Caki2 (cell line): ENCODE results near the gene MAML3. TPM values are rescaled to one million over a fixed set of nuclear protein-coding genes. Genes with fewer than 3 reads are reported as not detected.
"Not testable (repeated sequence)": the region's sequence is repeated elsewhere in the genome, so short reads cannot be mapped to it uniquely, and the experiment has no call there.

ENCODE experiments used
- DNase-seq: peaks from one replicate; pipeline ENCODE4 v3.0.0-alpha.2; 2015; ENCODE audit warnings: low read depth
- in situ Hi-C: cut with HindIII; loops from 2 replicates; pipeline ENCODE4 v1.10.0; 2016; ENCODE audit warnings: low sequenced_read_pairs, low pct_unique_long_range_greater_than_20kb, mixed read lengths
- total RNA-seq: library from RNA; depleted of rRNA; stranded (reverse); fragments of >200 nt; shearing (Covaris generic); gene quantifications from 2 replicates; pipeline ENCODE4 v1.2.3, GENCODE V29; 2014; ENCODE audit warnings: low replicate concordance

The MAML3 gene
- total RNA-seq, 1 experiment from 2014 or later, result 0.61 TPM

- peak; percentile 32 for DNase-seq
- in situ Hi-C loops, result no loop called here
Measured at GRCh38 chr4:139969635-139970266, 184.2 kb downstream of the MAML3 start.

GRCh38 chr4:139968831-139969230 is 185.2 kb downstream of the MAML3 start:
- no peak for DNase-seq
- in situ Hi-C loops, result no loop called here

DNA sequence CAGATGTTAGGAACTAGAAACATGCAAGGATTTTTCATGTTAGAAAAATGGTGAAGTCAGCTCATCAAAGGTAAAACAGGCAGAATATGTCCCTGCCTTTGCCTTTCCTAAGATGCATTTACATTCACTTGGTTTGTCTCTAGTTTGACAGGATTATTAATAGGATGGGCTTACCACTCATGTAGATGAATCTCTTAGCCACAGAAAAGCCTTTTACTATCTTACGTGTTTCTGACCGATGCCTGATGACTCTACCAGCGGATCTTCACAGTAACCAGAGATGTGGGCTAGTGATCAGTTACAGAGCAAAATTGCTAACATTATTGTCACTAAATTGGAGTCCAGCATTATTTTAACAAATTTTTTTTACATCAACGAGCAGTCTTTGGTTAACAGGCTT is 187.6 kb downstream of the MAML3 start:
- in situ Hi-C loops, result no loop called here
- DNase-seq, result no peak

- in situ Hi-C loops, result no loop called here
- no peak for DNase-seq
Measured at GRCh38 chr4:139965789-139966188, 188.2 kb downstream of the MAML3 start.

DNA sequence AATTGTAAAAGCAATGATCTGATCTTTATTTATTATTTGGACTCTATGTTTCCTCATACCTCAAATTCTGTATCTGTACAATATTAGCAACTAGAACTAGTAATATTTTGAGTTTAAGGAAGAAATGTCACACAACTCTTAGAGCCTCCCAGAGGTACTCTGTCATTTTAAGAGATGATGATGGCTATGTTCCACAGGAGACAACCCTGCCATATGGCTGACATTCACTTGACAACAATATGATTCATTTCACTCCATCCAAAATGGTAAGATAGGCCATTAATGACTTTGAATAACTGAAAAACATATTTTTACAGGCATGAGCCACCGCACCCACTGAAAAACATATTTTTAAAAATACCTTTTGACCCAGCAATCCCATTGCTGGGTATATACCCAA is 190.3 kb downstream of the MAML3 start:
- in situ Hi-C loops, result no loop called here
- no peak for DNase-seq

GRCh38 chr4:139962130-139962684 is 191.8 kb downstream of the MAML3 start:
- in situ Hi-C loops, result no loop called here

DNA sequence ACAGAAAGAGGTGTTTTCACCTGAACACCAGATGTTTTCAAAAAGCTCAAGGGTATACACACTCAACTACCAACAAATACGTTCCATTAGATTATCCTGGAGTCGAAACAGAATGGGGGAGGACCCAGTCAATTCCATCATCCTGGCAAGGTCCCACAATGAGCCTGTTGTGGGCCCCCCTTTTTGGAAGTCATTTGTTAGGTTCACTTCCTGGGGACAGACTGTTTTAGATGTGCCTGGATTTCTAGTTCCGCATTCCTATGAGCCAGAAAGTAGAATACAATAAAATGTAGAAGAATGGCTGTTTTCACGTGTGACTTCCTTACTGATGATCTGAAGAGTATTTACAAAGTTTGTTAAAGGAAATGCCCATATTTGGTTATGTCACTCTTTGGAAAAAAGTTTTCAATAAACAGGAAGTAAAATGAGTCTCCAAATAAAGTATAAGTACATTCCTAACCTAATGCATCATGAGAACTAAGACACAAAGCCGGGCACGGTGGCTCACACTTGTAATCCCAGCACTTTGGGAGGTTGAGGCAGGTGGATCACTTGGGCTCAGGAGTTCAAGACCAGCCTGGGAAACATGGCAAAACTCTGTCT is 192.5 kb downstream of the MAML3 start:
- DNase-seq, result no peak
- in situ Hi-C loops, result no loop called here

More at GRCh38 chr4:139962130-139962684, 191.8 kb downstream of the MAML3 start:
- no peak for DNase-seq

DNA sequence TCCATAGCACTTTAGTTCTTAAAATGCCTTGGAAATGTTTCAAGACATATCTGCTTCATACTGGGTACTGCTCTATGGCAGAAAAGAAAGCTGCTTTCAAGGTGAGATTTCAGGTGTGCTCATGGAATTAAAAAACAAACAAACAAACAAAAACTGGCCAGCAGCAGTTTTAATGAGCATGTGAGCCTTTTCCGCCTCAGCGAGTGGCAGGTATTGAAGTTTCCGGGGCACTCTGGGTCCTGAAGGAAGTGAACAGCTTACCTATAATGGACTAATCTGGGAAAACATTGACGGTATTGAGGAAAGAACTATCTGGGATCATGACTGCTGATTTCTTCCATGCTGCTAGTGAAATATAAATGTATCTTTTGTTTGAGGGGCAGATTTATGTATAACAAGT is 194.6 kb downstream of the MAML3 start:
- no peak for DNase-seq
- in situ Hi-C loops, result no loop called here

GRCh38 chr4:139958739-139959098 is 195.3 kb downstream of the MAML3 start:
- in situ Hi-C loops, result no loop called here
- DNase-seq, result no peak

DNA sequence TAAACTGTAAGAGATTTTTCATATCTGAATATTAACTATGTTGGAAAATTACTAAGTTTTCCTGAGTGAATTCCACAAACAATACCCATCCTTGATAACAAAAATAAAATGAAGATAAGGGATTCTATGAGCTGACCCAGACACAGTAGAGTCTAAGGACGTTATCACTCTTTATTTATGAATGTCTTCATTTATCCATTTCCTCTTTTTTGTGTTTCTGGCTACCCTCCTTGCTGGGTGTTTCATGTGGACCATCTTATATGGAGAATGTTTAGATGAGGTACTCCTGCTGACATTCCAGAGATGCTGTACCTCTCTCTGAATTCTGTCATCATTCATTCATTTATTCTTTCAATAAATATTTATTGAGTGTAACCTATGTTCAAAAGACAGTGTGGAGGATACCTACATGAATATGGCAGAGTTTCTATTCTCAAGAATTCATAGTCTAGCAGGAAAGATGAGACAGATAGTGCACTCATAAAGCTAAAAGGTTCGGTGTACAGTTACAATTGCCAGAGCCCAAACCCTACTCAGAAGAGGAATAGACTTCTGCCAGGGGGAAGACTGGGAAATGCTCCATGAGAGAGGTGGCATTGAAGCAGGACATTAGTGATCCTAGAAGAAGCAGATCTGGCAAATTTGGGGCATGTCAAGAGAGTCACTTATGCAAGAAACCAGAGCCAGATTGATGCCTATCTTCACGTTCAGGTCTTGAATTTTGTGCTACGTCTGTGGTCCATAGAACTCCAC is 195.8 kb downstream of the MAML3 start:
- DNase-seq, result no peak
- in situ Hi-C loops, result no loop called here

DNA sequence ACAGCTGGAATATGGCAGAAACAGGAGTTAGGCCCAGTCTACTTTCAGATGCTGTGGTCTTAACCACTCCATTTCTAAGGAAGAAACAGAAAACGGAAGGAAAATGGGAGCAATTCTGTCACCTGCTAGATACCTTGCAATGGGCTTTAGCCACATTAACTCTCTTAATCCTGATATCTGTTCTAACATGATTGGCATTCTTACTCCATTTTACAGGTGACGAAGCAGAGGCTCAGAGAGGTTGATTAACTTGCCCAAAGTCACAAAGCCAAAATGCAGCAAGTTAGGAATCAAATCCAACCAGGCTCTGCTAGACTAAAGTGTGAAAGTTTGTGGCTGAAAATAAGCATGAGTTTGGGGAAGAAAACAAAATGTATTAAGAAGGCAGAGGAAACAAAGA is 196.9 kb downstream of the MAML3 start:
- DNase-seq, result no peak
- in situ Hi-C loops, result no loop called here

- no peak for DNase-seq
- in situ Hi-C loops, result no loop called here
Measured at GRCh38 chr4:139956507-139957017, 197.4 kb downstream of the MAML3 start.

DNA sequence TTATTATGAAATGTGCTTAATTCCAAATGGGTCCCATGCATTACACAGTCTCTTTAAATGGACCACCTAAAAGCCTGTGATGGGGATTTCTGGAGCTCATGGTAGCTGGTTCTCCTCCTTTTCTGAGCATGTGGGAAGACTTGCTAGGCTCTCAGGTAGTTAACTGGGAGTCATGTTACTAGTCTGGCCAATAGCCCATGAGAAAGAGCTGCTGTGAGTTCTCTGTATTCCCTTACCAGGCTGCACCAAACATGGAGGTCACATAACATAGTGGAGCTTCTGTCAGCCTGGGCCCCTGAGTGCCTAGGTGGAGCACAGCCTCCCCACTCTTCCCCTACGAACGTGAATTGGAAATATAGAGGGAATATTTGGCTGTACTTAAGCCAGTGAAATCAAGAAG is 198.4 kb downstream of the MAML3 start:
- in situ Hi-C loops, result no loop called here
- DNase-seq, result no peak

DNA sequence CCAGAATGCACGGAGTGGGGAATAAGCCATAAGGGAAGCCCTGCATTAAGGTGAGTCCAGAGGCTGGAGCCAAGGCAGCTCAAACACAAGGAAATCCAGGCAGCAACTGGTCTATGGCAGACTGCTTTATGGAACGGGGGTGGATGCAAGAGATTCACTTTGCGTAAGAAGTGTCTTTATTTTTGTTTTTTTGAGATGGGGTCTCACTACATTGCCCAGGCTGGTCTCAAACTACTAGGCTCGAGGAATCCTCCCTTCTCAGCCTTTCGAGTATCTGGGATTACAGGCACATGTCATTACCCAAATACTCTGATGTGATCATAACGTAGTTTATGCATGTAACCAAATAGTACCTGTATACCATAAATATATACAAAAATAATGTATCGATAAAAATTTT is 199.5 kb downstream of the MAML3 start:
- no peak for DNase-seq
- in situ Hi-C loops, result no loop called here

DNA sequence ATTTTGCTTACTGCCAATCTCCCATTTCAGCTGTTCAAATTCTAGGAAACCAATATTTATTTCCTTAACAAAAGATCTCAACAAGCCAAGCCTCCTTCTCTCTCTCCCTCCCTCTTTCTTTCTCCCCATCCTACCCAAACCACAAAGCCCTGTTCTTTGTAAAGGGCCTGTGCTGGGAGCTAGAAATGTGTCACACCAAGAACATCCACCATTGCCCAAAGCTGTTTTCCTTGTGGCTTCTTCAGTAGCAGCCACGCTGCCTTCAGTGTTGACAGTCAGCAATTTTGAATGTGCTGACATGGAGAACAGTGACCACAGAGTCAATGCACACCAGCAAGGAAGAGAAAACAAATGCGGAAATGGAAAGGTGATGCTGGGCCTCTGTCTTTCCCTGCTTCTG is 203.0 kb downstream of the MAML3 start:
- in situ Hi-C loops, result no loop called here
- no peak for DNase-seq

GRCh38 chr4:139950568-139950967 is 203.4 kb downstream of the MAML3 start:
- in situ Hi-C loops, result no loop called here
- DNase-seq, result no peak

- DNase-seq, in situ Hi-C loops: not testable (repeated sequence)
Measured at GRCh38 chr4:139944916-139945315, 209.1 kb downstream of the MAML3 start.

- in situ Hi-C loops, result no loop called here
- DNase-seq, result no peak
Measured at GRCh38 chr4:139943277-139943676, 210.7 kb downstream of the MAML3 start.

DNA sequence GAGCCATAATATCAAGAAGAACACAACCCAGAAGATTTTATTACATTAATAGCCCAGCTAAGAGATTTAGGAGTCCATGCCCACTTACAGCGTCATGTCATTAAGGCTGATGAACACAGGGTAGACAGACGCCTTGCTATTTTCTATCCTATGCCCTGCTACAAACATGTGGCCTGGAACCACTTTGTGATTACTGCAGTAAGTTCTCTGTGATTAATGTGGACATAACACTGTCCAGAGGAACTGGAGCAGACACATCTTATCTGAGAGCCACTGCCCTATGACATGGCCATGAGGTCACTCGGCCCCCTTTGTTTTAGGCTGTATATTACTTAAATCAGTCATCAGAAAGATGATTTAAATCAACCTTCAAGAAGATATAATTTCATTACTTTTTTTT is 211.7 kb downstream of the MAML3 start:
- in situ Hi-C loops, result no loop called here
- no peak for DNase-seq
